Activated CD8-positive, alpha-beta memory T cell treated with anti-CD3 and anti-CD28 coated beads for 1 hour (primary cell): ENCODE measurements around the gene SHLD1.

Source experiments
- DNase-seq, 2 donors: peaks; one replicate each; pipeline ENCODE4 v3.0.0-alpha.2; 2020; ENCODE audit warnings: low read depth in 1 of 2; ENCODE audit errors: extremely low read depth in 1 of 2

SHLD1 gene

DNA sequence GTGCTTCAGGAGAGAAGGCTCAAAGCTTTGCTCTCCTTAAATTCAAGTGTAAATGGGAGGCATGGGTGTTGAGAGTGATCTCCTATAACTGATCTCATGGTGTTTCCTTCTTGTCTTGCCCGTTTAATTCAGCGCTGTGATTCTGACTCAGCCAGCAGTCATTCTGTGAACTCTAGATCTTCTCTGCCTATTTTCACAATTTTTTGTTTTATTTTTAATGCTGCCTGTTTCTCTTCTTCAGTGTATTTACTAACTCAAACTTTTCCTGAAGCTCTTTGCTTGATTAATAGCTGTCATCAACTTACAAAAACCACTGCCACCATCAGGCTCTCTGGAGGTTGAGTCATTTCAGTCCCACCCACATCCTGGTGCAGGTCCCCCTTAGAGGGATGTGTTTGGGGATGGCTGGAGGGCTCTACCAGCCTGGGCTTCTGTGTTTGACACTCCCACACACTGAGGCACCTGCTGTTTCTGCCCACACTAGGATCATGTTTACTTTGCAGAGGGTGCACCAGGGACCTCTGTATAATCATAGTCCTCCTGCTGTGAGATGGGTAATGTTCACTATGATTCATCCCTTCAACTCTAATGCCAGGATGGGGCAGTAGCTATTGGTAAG is 94.0 kb downstream of the SHLD1 start:
- peak in 1 of 2 donors; percentile 26 for DNase-seq

DNA sequence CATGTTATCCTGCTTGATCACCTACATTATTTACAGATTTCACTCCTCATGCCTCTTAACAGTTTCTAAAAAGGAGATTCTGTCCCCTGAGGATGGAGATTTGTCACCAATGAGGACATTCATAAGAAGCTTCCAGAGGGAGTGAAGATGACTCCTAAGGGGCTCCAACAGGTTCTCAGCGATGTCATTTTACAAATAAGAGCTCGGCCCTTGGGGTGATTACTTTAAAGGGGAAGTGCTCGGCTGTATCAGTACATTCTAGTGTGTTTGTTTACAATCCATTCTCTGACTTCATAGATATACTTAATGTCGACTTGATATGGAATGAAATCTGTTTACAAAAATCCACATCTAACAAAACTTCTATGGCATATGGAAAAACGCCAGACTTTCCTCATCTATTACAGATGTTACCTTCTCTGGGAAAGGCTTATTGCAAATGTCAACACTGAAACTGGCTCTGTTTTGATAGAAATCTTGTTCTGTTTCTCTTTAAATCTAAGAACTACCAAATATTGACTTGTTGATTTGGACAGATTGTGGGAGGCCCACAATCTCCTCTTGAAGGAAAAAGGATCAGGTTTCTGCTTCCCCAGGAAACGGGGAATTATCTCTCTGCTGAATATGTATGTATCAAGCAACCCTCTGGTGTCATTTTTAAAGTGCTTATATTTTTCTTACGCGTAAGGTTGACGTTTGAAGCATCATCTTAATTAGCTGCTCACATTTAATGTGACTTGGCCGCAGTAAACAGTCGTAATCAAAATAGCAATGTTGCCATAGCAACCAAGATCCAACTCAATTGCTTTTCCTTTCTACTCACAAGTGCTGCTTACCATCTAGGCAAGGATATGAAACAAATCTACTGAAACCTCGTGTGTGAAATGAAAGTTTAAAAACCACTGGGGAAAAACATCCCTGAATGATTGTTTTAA is 95.7 kb downstream of the SHLD1 start:
- no peak for DNase-seq

DNA sequence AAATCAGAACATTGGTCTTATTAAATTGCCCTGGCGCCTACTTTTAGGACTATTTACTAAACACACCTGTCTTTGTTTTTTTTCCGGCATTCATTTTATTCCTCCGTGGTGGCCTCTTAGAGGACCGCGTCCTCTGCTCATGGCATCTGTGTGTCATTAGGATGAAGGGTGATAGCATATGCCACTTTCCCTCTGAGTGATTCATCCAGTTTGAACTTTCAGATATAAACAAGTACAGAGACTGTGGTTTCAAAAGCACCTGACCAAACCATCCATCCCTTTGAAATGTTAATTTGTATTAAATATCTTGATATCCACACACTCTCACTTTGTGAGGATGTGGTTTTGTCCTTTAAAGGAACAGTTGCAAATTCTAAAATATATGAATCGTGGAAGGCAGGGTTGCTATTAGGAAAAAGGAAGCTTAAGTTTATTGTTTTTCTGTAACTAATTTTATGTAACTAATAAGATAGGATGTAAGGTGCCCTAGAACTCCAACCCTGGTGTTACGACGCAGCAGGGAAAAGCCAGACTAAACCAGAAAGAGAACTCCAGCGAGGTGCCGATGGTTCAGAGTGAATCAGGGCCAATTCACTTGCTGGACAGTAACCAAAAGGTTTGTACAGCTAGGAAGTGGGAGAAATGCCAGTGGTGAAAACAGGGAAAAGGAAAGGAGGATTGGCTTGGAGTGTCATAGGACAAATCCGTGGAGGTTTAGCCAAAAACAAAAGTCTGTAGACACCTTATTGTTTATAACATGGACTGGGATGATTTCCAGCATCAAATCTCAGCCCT is 98.7 kb downstream of the SHLD1 start:
- DNase-seq = no peak

DNA sequence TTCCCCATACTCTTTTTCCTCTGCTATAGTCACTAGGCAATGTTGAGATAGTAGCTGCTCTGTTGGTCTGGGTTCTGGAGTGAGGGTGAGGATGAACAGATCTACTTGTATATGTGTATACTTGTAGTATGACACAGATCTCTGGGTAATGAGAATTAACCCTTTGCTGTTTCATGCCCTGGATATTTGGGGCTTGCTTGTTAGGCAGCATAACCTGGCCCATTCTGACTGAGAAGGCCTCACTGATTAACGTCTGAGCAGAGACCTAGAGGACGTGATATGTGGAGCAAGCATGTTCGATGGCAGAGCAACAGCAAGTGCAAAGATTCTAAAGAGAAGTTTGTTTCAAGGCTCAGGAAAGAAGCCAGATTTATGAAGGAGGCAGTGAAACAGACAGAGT is 105.7 kb downstream of the SHLD1 start:
- DNase-seq = no peak

DNA sequence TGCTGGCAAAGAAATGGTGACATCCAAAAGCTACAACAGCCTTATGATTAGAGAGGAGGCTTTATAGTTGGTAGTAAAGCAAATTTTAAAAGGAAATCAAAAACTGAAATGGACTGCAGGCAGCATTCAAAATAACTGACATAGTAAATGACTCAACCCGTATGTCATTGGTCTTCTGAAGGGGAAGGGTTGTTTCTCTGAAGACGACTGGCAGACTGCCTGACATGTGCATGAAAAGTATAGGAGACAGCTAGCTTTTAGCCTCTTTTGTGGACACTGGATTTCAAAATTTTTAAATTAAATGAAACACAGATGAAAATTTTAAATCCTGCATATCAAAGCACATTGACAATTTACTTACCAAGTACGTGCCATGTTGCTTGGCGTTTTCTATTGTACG is 109.4 kb downstream of the SHLD1 start:
- no peak for DNase-seq

DNA sequence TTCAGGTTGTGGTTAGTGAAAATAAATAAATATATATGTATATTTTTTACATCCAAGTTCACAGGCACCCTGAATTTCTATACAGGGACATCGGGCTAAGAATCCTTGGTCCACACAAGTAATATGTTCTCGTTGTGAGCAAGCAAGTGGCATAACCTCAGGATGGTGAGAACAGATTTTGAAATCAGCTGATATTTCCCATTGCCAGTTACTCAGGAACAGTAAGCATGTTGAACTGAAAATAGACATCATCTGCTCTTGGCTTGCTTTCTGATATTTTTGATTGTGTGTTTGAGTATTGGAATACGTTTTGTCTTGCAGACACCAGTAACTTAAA is 112.5 kb downstream of the SHLD1 start:
- DNase-seq = no peak

DNA sequence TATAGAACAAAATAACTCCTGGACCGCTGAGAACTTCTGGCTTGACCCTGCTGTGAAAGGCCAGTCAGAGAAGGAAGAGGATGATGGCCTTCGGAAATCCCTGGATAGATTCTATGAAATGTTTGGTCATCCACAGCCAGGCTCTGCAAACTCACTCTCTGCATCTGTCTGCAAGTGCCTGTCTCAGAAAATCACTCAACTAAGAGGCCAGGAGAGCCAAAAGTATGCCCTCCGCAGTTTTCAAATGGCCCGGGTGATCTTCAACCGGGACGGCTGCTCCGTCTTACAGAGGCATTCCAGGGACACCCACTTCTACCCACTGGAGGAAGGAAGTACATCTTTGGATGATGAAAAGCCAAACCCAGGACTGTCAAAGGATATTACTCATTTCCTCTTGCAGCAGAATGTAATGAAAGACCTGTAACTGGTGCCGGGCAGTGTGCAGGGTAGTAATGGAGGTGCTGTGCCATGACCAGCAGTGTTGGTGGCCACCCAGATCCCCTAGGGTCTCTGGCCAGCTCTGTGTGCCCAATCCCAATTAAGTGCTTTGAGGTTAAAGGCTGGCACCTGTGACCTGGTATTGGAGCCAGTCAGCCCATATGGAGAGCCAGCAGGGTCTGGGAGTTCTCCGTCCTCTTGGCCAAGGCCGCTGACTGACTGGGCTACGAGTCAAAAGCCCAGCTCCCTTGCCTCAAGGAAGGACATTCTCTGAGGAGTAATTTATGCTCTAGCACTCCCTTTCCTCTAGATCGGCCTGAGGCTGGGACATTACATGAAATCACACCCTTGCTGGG is 113.0 kb downstream of the SHLD1 start:
- DNase-seq = no peak

DNA sequence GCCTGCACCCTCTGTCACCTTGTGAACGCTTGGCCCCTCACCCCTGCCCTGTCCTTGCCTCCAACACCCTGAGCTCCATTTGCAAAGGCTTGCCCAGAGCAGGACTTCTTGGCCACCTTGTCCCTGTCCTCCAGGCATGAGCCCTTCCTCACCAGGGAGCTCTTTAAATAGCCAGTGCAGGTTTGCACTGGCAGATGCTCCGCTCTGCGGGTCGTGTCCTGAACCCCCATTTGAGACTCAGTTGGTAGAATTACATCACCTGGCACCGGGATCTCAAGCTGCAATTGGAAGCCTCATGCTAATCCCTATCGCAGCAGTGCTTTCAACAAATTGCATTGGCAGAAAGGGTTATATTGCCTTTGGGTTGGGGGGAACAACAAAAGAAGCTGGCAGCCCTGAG is 114.2 kb downstream of the SHLD1 start:
- DNase-seq = no peak

DNA sequence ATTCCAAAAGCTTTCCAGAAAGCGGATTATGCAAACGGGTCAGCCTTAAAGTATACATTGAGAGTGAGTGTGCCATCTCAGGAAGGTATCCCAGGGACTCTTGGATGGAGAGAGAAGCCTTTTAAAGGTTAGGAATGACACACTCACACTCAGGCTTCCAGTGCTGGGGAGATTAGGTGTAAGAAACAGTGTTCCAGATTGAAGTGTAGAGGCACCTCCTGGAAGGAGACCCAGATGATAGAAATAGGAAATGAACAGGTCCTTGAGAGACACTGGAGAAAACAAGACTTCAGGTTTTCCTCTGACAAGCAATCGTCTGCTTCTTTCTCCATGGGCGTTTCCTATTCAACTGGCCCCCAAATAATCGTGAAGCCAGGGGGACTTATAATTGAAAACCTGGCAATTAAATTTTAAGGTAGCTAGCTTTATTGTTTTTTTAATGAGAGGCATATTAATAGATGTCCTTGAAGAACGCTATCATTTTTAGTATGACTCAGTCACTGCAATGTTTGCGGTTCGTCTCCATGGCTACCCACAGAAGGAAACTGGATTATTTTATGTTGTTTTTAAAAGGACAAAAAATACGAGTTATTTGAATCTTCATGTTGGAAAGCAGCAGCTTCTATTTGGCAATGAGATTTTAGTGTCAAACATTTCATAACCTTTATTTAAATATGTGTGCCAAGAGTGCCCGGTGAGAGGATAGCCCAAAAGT is 114.8 kb downstream of the SHLD1 start:
- peak in 1 of 2 donors; percentile 3 for DNase-seq

DNA sequence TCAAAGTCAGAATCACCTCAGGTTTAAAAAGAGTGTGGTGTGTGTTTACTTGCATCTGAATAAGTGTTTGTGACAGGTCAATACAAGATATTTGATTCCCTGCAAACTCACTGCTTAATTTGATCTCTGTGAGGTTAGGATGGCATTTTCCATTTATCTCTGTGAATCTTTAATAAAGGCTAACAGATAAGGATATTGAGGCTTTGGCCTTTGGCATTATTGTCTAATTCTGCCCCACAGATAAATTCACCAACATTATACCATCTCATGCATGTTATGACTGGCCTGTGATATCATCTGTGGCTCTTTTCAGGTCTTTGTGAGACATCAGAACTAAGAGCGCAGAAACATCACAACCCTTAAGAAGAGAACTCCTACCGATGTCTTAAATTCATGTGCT is 115.4 kb downstream of the SHLD1 start:
- no peak for DNase-seq

DNA sequence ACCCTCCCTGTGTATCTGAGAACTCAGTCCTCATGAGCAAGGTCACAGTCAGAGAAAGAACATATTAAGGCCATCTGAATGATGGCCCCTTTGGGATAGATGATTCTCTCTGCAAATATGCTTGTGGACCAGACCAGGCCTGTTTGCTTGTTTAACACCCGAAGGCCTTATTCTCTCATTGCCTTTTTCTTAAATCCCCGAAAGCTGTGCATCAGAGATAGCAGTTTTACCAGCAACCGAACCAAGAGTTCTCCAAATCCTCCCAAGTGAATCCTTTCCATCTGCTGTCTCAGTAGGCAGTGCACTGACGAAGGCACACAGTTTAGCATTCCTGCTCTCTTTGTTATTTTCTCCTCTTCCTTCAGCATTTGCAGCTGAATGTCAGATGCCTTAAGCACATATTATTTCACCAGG is 120.4 kb downstream of the SHLD1 start:
- no peak for DNase-seq

DNA sequence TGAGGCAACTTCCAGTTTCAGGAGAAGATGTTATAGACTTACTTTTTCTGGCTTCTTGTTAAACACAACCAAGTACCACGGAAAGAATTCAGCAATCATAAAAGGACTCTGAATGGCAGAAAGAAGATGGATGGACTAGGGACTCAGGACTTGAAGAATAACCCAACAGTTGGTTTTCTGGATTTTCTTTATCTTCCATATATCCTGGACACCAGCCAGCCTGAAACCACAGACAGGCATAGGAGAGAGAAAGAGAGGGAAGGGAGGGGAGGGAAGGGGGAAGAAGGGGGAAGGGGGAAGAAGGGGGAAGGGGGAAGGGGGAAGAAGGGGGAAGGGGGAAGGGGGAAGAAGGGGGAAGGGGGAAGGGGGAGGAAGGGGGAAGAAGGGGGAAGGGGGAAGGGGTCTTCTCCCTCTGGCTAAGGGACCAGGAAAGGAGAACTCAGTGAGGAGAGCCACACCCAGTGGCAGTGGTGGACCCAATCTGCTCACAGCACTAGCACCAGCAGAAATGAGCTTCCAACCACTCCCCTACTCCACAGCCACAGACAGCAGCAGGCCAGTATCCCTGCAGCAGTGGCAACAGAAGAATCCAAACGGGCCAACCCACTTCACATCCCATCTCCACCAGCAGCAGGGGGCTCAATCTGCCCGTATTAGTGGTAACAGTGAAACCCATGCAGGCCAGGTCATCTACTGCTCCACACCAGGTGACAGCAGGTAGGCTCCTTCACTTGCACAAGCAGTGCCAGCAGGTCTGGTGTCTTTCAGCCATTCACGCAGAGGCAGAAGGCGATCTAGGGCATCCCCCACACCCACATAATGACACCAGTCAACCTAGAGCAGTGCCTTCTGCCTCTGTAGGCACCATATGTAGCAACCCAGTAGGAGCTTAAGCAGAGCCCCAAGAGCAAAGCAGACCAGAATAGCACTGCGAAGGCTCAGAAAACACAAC is 121.5 kb downstream of the SHLD1 start:
- DNase-seq = no peak

DNA sequence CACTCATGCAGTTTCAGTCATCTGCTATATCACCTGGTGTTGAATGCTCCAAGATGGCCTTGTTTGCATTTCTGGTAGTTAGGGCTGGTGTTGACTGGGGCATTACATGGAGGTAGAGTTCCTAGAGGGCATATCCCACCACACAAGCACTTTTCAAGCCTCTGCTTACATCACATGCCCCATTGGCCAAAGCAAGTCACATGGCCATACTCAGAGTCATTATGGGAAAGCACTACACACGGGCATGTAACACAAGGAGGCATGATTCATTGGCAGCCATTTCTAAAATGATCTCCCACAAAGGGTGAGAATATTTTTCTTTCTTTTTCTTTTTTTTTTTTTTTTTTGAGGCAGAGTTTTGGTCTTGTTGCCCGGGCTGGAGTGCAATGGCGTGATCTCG is 126.9 kb downstream of the SHLD1 start:
- DNase-seq = no peak

DNA sequence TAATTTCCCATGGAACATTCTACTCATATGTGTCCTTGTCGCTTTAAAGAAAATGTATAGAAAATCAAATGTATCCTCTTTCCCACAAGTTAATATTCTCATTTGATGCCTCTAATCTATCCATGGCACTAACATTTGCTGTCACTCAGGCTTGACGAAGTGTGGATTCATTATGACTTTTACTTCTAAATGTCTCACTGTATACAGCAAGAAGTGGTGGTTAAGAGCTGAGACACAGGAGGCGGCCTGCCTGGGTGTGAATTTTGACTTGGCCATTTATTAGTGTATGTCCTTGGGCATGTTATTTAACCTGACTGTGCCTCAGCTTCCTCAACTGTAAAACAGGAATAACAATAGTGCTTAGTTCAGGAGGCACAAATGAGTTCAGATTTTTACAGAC is 130.1 kb downstream of the SHLD1 start:
- no peak for DNase-seq

DNA sequence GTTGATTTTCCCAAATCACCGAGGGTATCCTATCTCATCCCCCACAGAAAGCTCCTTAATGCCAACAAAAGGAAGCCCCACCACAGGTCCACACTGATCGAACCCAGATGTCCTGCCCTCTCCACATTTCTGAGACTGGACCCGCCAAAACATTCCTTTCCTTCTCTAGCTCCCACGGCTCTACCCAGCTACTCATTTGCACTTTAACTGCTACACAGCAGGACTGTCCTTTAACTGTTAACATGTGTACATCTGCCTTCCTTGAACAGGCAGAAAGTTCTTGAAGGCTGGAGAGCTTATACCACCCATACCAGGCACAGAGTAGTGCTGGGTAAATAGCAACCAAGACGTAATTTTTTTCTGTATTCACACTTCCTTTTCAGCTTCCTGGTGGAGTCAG is 131.5 kb downstream of the SHLD1 start:
- no peak for DNase-seq

DNA sequence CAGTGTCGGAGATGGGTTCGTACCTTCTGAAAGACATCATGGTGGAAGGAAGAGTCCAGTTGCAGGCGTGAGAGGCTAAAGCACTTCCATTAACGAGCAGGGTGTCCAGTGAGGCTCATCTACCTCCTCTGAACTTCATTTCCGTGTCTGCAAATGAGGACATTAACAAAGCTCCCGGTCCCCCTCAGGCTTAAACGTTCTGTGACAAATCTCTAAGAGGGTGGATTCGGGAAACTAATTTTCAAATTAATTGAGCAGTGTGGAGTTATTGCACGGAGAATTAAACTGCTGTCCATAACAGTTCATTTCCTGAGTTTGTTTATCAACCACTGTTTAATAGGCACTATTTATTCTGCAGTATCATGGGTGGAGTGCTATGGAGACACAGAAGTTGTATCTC is 132.0 kb downstream of the SHLD1 start:
- DNase-seq = no peak

DNA sequence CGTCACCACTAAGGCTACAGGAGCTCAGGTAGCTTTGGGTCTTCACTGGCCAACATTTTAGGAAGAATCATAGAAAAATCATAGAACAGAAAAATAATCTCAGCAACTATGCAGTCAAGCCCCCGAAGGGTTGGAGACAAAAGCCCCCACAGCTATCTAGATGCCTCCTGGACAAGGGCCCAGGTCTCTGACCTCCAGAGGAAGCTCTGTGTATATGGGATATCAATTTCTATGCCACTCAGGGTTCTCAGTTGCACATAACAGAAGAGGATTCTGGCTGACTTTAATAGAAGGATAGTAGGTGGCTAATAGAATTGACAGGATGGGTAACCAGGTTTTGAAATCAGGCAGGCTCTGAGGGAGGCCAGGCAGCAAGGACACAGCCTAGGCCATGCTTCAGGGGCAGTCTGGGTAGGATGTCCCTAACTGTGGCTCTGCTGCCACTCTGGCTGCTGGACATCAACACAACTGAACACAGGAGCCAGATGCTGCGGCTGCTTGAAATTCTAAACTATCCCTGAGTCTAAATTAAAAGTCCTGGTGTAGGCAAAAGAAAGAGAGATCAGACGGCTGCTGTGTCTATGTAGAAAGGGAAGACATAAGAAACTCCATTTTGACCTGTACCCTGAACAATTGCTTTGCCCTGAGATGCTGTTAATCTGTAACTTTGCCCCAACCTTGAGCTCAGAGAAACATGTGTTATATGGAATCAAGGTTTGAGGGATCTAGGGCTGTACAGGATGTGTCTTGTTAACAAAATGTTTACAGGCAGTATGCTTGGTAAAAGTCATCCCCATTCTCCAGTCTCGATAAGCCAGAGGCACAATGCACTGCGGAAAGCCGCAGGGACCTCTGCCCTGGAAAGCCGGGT is 134.5 kb downstream of the SHLD1 start:
- no peak for DNase-seq

DNA sequence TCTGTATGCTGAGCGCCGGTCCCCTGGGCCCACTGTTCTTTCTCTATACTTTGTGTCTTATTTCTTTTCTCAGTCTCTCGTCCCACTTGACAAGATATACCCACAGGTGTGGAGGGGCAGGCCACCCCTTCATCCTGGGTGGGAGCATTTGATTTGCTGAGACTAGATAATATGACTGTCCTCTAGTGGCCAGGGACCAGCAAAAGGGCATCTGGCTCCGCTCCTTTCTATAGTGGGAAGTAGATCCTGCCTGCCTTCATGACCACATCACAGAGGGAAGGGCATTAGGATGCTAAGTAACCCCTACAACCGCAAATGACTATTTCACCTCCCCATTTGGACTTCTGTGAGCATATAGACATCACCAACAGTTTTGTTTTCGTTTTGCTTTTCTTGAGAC is 135.7 kb downstream of the SHLD1 start:
- no peak for DNase-seq
